ENCODE results near the gene COPZ2.

DNA sequence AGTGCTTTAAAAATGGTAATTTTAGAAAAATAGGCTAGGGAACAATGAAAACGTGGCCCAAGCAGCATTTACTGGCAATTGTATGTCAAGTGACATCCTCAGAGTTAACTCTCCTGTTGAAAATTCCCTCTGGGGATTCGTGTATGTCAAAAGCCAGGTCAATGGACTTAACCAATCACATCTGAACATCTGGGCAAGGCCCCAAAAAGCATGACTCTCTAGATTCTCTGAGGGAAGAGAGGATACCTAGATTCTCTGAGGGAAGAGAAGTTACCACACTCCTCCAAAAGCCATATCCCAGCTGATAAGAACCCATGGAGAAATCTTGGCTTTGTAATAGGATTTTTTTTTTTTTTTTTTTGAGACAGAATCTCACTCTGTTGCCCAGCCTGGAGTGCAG, 34.1 kb upstream of the COPZ2 start:
- TF ChIP-seq, protein P1, sequence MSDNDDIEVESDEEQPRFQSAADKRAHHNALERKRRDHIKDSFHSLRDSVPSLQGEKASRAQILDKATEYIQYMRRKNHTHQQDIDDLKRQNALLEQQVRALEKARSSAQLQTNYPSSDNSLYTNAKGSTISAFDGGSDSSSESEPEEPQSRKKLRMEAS (IDR thresholded peaks at IDR 0.05; ENCODE audit: low read depth, low read length), result no peak
- TF ChIP-seq POLR2A (IDR thresholded peaks at IDR 0.05; ENCODE audit: extremely low read depth, insufficient read length) (no peak), MYC (IDR thresholded peaks at IDR 0.05; ENCODE audit: low read depth, low read length) (no peak)
- TF ChIP-seq, protein P2, sequence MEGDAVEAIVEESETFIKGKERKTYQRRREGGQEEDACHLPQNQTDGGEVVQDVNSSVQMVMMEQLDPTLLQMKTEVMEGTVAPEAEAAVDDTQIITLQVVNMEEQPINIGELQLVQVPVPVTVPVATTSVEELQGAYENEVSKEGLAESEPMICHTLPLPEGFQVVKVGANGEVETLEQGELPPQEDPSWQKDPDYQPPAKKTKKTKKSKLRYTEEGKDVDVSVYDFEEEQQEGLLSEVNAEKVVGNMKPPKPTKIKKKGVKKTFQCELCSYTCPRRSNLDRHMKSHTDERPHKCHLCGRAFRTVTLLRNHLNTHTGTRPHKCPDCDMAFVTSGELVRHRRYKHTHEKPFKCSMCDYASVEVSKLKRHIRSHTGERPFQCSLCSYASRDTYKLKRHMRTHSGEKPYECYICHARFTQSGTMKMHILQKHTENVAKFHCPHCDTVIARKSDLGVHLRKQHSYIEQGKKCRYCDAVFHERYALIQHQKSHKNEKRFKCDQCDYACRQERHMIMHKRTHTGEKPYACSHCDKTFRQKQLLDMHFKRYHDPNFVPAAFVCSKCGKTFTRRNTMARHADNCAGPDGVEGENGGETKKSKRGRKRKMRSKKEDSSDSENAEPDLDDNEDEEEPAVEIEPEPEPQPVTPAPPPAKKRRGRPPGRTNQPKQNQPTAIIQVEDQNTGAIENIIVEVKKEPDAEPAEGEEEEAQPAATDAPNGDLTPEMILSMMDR (IDR thresholded peaks at IDR 0.05; ENCODE audit: low read depth, low read length), result no peak
